ENCODE measurements around the gene WDR13.

DNA sequence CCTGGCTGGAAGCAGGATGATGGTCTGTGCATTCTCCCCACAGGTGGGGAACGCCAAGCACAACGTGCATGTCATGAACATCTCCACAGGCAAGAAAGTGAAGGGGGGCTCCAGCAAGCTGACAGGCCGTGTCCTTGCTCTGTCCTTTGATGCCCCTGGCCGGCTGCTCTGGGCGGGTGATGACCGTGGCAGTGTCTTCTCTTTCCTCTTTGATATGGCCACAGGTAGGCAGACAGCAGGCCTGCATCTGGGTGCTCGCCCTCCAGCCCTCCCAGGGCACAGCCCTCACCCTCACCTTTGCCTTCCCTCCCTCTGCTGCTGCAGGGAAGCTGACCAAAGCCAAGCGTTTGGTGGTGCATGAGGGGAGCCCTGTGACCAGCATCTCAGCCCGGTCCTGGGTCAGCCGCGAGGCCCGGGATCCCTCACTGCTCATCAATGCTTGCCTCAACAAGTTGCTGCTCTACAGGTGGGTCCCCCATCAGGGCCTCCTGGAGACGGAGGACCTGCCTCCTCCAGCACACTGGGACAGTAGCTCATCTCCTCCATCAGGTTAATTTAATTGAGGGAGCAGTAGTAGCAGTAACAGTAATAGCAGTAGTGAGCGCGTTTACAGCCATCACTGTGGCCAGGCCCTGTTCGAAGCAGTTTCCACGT is 4.6 kb downstream of the WDR13 start:
- TF ChIP-seq CTCF (conservative IDR thresholded peaks at IDR 0.05; ENCODE audit: low read depth, low read length) (no peak), EZH2 (IDR thresholded peaks at IDR 0.05; ENCODE audit: borderline replicate concordance, low read depth, low read length, poor library complexity, severe bottlenecking) (no peak)
